GM12878 (cell line): ENCODE data around the gene DCUN1D3. TPM values are rescaled to one million over a fixed set of nuclear protein-coding genes. Genes with fewer than 3 reads are reported as not detected.

ENCODE experiments used
- BCL11A ChIP-seq: IDR thresholded peaks from 2 replicates; pipeline ENCODE4 v1.6.1; 2011; ENCODE audit warnings: low read depth, low read length
- BCL3 ChIP-seq: IDR thresholded peaks from 2 replicates; pipeline ENCODE4 v1.6.1; 2011; ENCODE audit warnings: borderline replicate concordance, low read depth, mild to moderate bottlenecking, moderate library complexity, low read length; ENCODE audit not compliant: insufficient read depth, poor library complexity, severe bottlenecking
- CBFB ChIP-seq: IDR thresholded peaks from 2 replicates; pipeline ENCODE4 v1.6.1; 2016; ENCODE audit warnings: antibody characterized with exemption, low read depth
- EED ChIP-seq: sonication (generic); IDR thresholded peaks from 2 replicates; pipeline ENCODE4 v1.6.1; 2016; ENCODE audit warnings: antibody characterized with exemption, low read depth
- EP300 ChIP-seq, 2 experiments: fragments of 150-350 bp in 1 of 2; IDR thresholded peaks; 2 replicates each; pipeline ENCODE4 v1.6.1; 2011 to 2012; ENCODE audit warnings: low read depth in 2 of 2, low read length in 2 of 2, borderline replicate concordance in 1 of 2, improper control_type of control experiment in 1 of 2, inconsistent platforms in 1 of 2; ENCODE audit not compliant: control insufficient read depth in 1 of 2
- ETV6 ChIP-seq, 2 experiments: fragments of 450-650 bp in 1 of 2; IDR thresholded peaks in 1 of 2; conservative IDR thresholded peaks in 1 of 2; 2 replicates each; pipeline ENCODE4 v1.6.1; 2014; ENCODE audit warnings: antibody characterized with exemption in 1 of 2, borderline replicate concordance in 1 of 2, low read depth in 1 of 2, mild to moderate bottlenecking in 1 of 2, moderate library complexity in 1 of 2
- GABPA ChIP-seq: IDR thresholded peaks from 2 replicates; pipeline ENCODE4 v1.6.1; 2014; ENCODE audit warnings: antibody characterized with exemption, low read depth, mild to moderate bottlenecking, inconsistent platforms
- IRF4 ChIP-seq: IDR thresholded peaks from 2 replicates; pipeline ENCODE4 v1.6.1; 2011; ENCODE audit warnings: low read depth, low read length
- RAD51 ChIP-seq: fragments of 450-650 bp; IDR thresholded peaks from 2 replicates; pipeline ENCODE4 v1.6.1; 2016; ENCODE audit warnings: moderate library complexity, mild to moderate bottlenecking, inconsistent platforms
- SUZ12 ChIP-seq: fragments of 200-600 bp; sonication (generic); IDR thresholded peaks from one replicate; pipeline ENCODE4 v1.6.1; 2018; ENCODE audit warnings: antibody characterized with exemption, mild to moderate bottlenecking; ENCODE audit not compliant: unreplicated experiment
- TBL1XR1 ChIP-seq: IDR thresholded peaks from 2 replicates; pipeline ENCODE4 v1.6.1; 2012; ENCODE audit warnings: low read depth, low read length, improper control_type of control experiment
- polyA plus RNA-seq, 11 experiments: library from polyadenylated mRNA; depleted of rRNA in 4 of 11; unstranded in 6 of 11; stranded (reverse) in 5 of 11; fragments of >200 nt; fragmentation: Nextera tagmentation in 4 of 11; fragmentation: Illumina TruSeq in 1 of 11; extraction: Ambion mirVana in 4 of 11; extraction: Trizol in 1 of 11; gene quantifications; 1 replicate in 1 of 11; 2 replicates in 10 of 11; pipeline versions ENCODE4 v1.2.1 to v1.2.3, GENCODE V29; 2011 to 2016; ENCODE audit warnings: inconsistent platforms in 2 of 11, missing spikeins in 2 of 11, low read depth in 1 of 11
- total RNA-seq, 4 experiments: library from RNA; depleted of rRNA in 3 of 4; stranded (reverse); fragments of >200 nt in 3 of 4; fragmentation: Illumina TruSeq in 1 of 4; extraction: Trizol in 1 of 4; gene quantifications; 2 replicates each; pipeline versions ENCODE4 v1.2.1 to v1.2.3, GENCODE V29; 2013 to 2021
- TF ChIP-seq, protein P1 (sequence below): fragments of 450-650 bp; IDR thresholded peaks from 2 replicates; pipeline ENCODE4 v1.6.1; 2017; ENCODE audit warnings: low read depth, mild to moderate bottlenecking, moderate library complexity
- TF ChIP-seq, protein P2 (sequence below): IDR thresholded peaks from 2 replicates; pipeline ENCODE4 v1.6.1; 2011; ENCODE audit warnings: borderline replicate concordance, low read depth, mild to moderate bottlenecking, moderate library complexity, mixed read lengths, low read length; ENCODE audit not compliant: insufficient read depth; ENCODE audit errors: extremely low read length

The DCUN1D3 gene
- total and polyA plus RNA-seq, 10 of the 15 experiments (the other 5 are each of a cell fraction or from before 2014, with no cell fraction given), result 0.47 to 4.5 (median 1.9) TPM

- TF ChIP-seq, protein P1, sequence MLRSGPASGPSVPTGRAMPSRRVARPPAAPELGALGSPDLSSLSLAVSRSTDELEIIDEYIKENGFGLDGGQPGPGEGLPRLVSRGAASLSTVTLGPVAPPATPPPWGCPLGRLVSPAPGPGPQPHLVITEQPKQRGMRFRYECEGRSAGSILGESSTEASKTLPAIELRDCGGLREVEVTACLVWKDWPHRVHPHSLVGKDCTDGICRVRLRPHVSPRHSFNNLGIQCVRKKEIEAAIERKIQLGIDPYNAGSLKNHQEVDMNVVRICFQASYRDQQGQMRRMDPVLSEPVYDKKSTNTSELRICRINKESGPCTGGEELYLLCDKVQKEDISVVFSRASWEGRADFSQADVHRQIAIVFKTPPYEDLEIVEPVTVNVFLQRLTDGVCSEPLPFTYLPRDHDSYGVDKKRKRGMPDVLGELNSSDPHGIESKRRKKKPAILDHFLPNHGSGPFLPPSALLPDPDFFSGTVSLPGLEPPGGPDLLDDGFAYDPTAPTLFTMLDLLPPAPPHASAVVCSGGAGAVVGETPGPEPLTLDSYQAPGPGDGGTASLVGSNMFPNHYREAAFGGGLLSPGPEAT, result no peak
- TF ChIP-seq TBL1XR1 (no peak), GABPA (no peak), SUZ12 (no peak), BCL3 (no peak), CBFB (no peak), EED (peak; percentile 41; the same call in 1 of the 2 replicates), EP300 (IDR thresholded peaks at IDR 0.05; ENCODE audit: borderline replicate concordance in 1 of 2, control insufficient read depth in 1 of 2, low read depth in 2 of 2, low read length in 2 of 2) (peak in 1 of 2 experiments; percentile 39; a peak in 1 of 4 replicates), ETV6 (conservative IDR thresholded peaks at IDR 0.05 in 1 of 2, IDR thresholded peaks at IDR 0.05 in 1 of 2; ENCODE audit: borderline replicate concordance in 1 of 2, low read depth in 1 of 2) (peak in 1 of 2 experiments; percentile 23; a peak in 1 of 4 replicates), IRF4 (0 out of 2 replicates have a peak, but pooled peaks have one; percentile 37), RAD51 (no peak), BCL11A (no peak)
- TF ChIP-seq, protein P2, sequence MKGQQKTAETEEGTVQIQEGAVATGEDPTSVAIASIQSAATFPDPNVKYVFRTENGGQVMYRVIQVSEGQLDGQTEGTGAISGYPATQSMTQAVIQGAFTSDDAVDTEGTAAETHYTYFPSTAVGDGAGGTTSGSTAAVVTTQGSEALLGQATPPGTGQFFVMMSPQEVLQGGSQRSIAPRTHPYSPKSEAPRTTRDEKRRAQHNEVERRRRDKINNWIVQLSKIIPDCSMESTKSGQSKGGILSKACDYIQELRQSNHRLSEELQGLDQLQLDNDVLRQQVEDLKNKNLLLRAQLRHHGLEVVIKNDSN, result no peak
Observed at GRCh38 chr16:20875355-20875650, 24.9 kb downstream of the DCUN1D3 start (continued).
